ENCODE data around the gene CRYZL1. TPM values are rescaled to one million over a fixed set of nuclear protein-coding genes. Genes with fewer than 3 reads are reported as not detected.
A peak's percentile ranks its signal among the peaks of the same experiment; 100 is the strongest.

The CRYZL1 gene
- total RNA-seq, 1 experiment from 2014 or later = 43.0 TPM

DNA sequence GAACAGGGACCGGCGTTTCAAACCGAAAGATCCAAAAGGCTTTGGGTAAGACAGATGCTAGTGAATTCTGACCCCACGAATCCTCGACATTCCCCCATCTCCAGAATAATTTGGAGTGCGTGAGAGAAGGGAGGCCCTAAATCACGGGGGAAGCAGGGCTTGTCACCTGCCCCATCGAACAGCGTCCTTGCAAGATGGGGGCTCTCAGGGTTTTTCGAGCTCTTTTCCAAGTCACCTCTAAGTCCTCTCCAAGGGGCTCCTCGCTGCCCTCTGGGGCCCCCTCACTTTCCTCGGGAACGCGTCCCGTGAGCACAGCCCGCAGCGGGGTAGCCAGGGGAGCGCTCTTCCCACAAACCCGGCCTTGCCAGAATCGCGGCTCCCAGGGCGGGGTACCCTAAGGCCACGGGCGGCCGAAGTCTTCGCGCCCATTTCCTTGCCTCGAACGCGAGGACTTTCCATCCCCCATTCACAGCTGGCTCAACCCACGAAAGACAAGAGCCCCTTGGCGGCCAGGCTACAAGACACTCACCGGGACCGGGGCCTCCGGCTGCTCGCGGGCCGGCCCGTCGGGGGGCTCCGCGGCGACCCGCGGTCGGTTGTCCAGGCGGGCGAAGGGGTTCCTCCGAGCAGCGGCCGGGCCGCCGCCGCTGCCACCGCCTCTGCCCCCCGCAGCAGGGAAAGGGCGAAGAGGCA is 53.6 kb downstream of the CRYZL1 start:
- peaks cover 14 to 20% of the 10 kb centered on the region in 2 experiments; a peak in 3 of 4 replicates for H3K36me3 ChIP-seq (ENCODE audit: control insufficient read depth in 1 of 2, insufficient read depth in 2 of 2, low read length in 2 of 2)
- RAD21 ChIA-PET (ENCODE audit: low non-redundant PET in 1 of 2, low total read pairs in 2 of 2, uncharacterized antibody in 2 of 2, unreplicated experiment in 2 of 2) = no interaction called here
- H2AFZ ChIP-seq (ENCODE audit: low read depth, low read length, poor library complexity, severe bottlenecking) = no peak overlapping the region
- peaks cover 6 to 21% of the 10 kb centered on the region in 2 experiments; a peak in 3 of 4 replicates for H3K4me1 ChIP-seq (ENCODE audit: control insufficient read depth in 1 of 2, insufficient read depth in 2 of 2, low read length in 2 of 2)
- peaks cover 45% of the 10 kb centered on the region for H3K79me2 ChIP-seq (ENCODE audit: insufficient read depth, low read length)
- intact Hi-C loops (cut with micrococcal nuclease) = no loop called here
- TF ChIP-seq, protein P1, sequence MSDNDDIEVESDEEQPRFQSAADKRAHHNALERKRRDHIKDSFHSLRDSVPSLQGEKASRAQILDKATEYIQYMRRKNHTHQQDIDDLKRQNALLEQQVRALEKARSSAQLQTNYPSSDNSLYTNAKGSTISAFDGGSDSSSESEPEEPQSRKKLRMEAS (IDR thresholded peaks at IDR 0.05) = no peak
- peak; percentile 76 for TF ChIP-seq ZFX (IDR thresholded peaks at IDR 0.05)
- no peak for TF ChIP-seq CEBPB (IDR thresholded peaks at IDR 0.05; ENCODE audit: low read depth)
- TF ChIP-seq YY1 (IDR thresholded peaks at IDR 0.05; ENCODE audit: extremely low read depth, insufficient replicate concordance, low read depth, low read length) = no peak
- H3K4me3 ChIP-seq (replicated peaks in 1 of 2; ENCODE audit: low read depth in 1 of 2, low read length in 2 of 2) = peak overlapping the region; percentile 86 to 88
- no peaks in the 10 kb centered on the region for H3K9me3 ChIP-seq (ENCODE audit: control insufficient read depth in 1 of 2, insufficient read depth in 1 of 2, low read depth in 1 of 2, low read length in 2 of 2)
- TSS peak; percentile 42 for BruUV-seq (replicated peaks)
- H3K9ac ChIP-seq (ENCODE audit: low read length) = peak overlapping the region; percentile 95
- H3K4me2 ChIP-seq (ENCODE audit: low read length) = peak overlapping the region; percentile 95
- DNase-seq (ENCODE audit: low read depth, low spot score) = no peak
- CTCF ChIA-PET = interaction anchor here (1.0 to 2.0 kb wide), 3 partner anchors 12 to 816 kb away, joined by 4 to 17 read pairs (median 4); partner anchors contain the start of gene PAXBP1
- H3K27ac ChIP-seq (ENCODE audit: low read depth, low read length) = peak overlapping the region; percentile 86
- H3K27me3 ChIP-seq (ENCODE audit: insufficient read depth, low read length) = no peaks in the 10 kb centered on the region
- ATAC-seq = peak; percentile 42
- H3K9me2 ChIP-seq (ENCODE audit: insufficient read depth) = no peaks in the 10 kb centered on the region
- POLR2A ChIA-PET = interaction anchor here (0.7 to 1.6 kb wide), 9 partner anchors 8 to 45 kb away, joined by 3 to 4 read pairs (median 3); partner anchors contain the start of gene SON
- H4K20me1 ChIP-seq (ENCODE audit: insufficient read depth) = no peaks in the 10 kb centered on the region

DNA sequence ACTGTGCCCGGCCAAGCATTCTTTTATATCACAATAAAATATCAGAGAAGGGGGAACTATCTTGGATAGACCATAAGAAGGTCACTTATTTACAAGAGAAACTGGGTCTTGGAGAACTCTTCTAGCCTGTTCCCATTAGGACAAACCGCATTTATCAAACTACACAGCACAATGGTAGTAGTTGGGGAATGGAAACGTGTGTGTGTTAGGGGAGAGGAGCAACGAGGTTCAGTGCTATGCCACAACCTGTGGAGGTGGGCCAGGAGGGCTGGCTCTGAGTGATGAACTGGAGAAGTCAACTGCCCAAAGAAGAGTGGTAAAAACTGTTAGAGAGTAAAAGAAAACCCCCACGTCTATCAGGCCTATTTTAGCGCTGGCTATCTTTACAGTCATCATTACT is 54.6 kb downstream of the CRYZL1 start:
- H3K36me3 ChIP-seq (ENCODE audit: control insufficient read depth in 1 of 2, insufficient read depth in 2 of 2, low read length in 2 of 2) = peaks cover 20% of the 10 kb centered on the region in 2 experiments
- RAD21 ChIA-PET (ENCODE audit: low non-redundant PET in 1 of 2, low total read pairs in 2 of 2, uncharacterized antibody in 2 of 2, unreplicated experiment in 2 of 2) = no interaction called here
- H3K27me3 ChIP-seq (ENCODE audit: insufficient read depth, low read length) = no peaks in the 10 kb centered on the region
- H3K9ac ChIP-seq (ENCODE audit: low read length) = peak overlapping the region; percentile 95
- POLR2A ChIA-PET = no interaction called here
- peaks cover 6 to 21% of the 10 kb centered on the region in 2 experiments; a peak in 3 of 4 replicates for H3K4me1 ChIP-seq (ENCODE audit: control insufficient read depth in 1 of 2, insufficient read depth in 2 of 2, low read length in 2 of 2)
- CTCF ChIA-PET = no interaction called here
- DNase-seq (ENCODE audit: low read depth, low spot score) = no peak
- no TSS peak for BruUV-seq (replicated peaks)
- no peak overlapping the region for H2AFZ ChIP-seq (ENCODE audit: low read depth, low read length, poor library complexity, severe bottlenecking)
- peak overlapping the region; percentile 95 for H3K4me2 ChIP-seq (ENCODE audit: low read length)
- no peak for ATAC-seq
- peak overlapping the region; percentile 86 to 88; a peak in 3 of 4 replicates for H3K4me3 ChIP-seq (replicated peaks in 1 of 2; ENCODE audit: low read depth in 1 of 2, low read length in 2 of 2)
- intact Hi-C loops (cut with micrococcal nuclease) = no loop called here
- no peaks in the 10 kb centered on the region for H4K20me1 ChIP-seq (ENCODE audit: insufficient read depth)
- no peaks in the 10 kb centered on the region for H3K9me2 ChIP-seq (ENCODE audit: insufficient read depth)
- peaks cover 45% of the 10 kb centered on the region for H3K79me2 ChIP-seq (ENCODE audit: insufficient read depth, low read length)
- H3K27ac ChIP-seq (ENCODE audit: low read depth, low read length) = no peak overlapping the region
- H3K9me3 ChIP-seq (ENCODE audit: control insufficient read depth in 1 of 2, insufficient read depth in 1 of 2, low read depth in 1 of 2, low read length in 2 of 2) = no peaks in the 10 kb centered on the region
- no peak for TF ChIP-seq YY1 (IDR thresholded peaks at IDR 0.05; ENCODE audit: extremely low read depth, insufficient replicate concordance, low read depth, low read length)
- TF ChIP-seq CBX3 (IDR thresholded peaks at IDR 0.05; ENCODE audit: low read depth) = no peak
- no peak for TF ChIP-seq SIN3A (IDR thresholded peaks at IDR 0.05; ENCODE audit: low read depth)
- no peak for TF ChIP-seq CEBPB (IDR thresholded peaks at IDR 0.05; ENCODE audit: low read depth)
- TF ChIP-seq, protein P1 (IDR thresholded peaks at IDR 0.05) = no peak
- TF ChIP-seq FOSL1 (IDR thresholded peaks at IDR 0.05; ENCODE audit: low read depth) = no peak
- no peak for TF ChIP-seq RAD21 (IDR thresholded peaks at IDR 0.05; ENCODE audit: low read depth)
- TF ChIP-seq SRF (IDR thresholded peaks at IDR 0.05; ENCODE audit: low read depth) = no peak
- TF ChIP-seq TCF7L2 (IDR thresholded peaks at IDR 0.05; ENCODE audit: borderline replicate concordance, extremely low read depth, insufficient read depth, insufficient read length) = no peak
- TF ChIP-seq JUND (IDR thresholded peaks at IDR 0.05) = no peak
- TF ChIP-seq EZH2 (IDR thresholded peaks at IDR 0.05) = no peak
- no peak for TF ChIP-seq EGR1 (IDR thresholded peaks at IDR 0.05; ENCODE audit: low read depth)
- TF ChIP-seq EZH2phosphoT487 (IDR thresholded peaks at IDR 0.05; ENCODE audit: borderline replicate concordance) = no peak
- TF ChIP-seq, protein P2, sequence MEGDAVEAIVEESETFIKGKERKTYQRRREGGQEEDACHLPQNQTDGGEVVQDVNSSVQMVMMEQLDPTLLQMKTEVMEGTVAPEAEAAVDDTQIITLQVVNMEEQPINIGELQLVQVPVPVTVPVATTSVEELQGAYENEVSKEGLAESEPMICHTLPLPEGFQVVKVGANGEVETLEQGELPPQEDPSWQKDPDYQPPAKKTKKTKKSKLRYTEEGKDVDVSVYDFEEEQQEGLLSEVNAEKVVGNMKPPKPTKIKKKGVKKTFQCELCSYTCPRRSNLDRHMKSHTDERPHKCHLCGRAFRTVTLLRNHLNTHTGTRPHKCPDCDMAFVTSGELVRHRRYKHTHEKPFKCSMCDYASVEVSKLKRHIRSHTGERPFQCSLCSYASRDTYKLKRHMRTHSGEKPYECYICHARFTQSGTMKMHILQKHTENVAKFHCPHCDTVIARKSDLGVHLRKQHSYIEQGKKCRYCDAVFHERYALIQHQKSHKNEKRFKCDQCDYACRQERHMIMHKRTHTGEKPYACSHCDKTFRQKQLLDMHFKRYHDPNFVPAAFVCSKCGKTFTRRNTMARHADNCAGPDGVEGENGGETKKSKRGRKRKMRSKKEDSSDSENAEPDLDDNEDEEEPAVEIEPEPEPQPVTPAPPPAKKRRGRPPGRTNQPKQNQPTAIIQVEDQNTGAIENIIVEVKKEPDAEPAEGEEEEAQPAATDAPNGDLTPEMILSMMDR (IDR thresholded peaks at IDR 0.05 in 2 of 3, conservative IDR thresholded peaks at IDR 0.05 in 1 of 3; ENCODE audit: borderline replicate concordance in 1 of 3, insufficient read depth in 1 of 3, low read depth in 2 of 3, low read length in 2 of 3) = no peak
- no peak for TF ChIP-seq POLR2A (IDR thresholded peaks at IDR 0.05; ENCODE audit: borderline replicate concordance, extremely low read depth, insufficient read depth, insufficient read length)
- TF ChIP-seq SP1 (IDR thresholded peaks at IDR 0.05; ENCODE audit: low read depth) = no peak

Measured in HCT116 (cell line).